Astrocyte (in vitro differentiated cells and primary cell): Measurements from ENCODE around the gene PARG.
"Not testable (repeated sequence)": the region's sequence is repeated elsewhere in the genome, so short reads cannot be mapped to it uniquely, and the experiment has no call there.

Experiments used
- CTCF ChIP-seq: IDR thresholded peaks from 2 replicates; pipeline ENCODE4 v1.5.1; 2011; ENCODE audit warnings: low read depth, mild to moderate bottlenecking, inconsistent platforms, low read length, moderate library complexity; ENCODE audit not compliant: insufficient read depth
- EZH2 ChIP-seq: IDR thresholded peaks from 2 replicates; pipeline ENCODE4 v1.6.1; 2012; ENCODE audit warnings: mild to moderate bottlenecking, low read length, inconsistent platforms; ENCODE audit not compliant: insufficient read depth

DNA sequence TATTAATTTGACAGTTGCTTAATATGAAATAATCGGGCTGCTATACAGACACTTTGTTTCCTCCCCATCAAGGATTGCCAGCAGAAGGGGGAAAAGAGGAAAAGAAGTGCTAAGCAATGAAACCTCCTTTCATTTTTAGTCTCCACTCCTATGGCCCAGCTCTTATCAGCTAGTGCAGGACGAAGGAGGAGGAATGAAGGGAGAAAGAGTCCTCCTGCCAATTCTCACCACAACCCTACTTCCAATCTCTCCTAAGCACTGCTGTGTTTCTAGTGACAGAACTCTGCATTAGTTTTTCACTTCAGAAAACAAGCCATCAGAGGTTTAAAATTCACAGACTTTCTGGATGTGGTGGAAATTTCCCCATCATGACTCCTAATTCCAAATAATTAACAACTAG, 41.8 kb downstream of the PARG start:
- not testable (repeated sequence) for TF ChIP-seq CTCF, EZH2
